GM10847 (cell line): ENCODE results near the gene AANAT.
A peak's percentile ranks its signal among the peaks of the same experiment; 100 is the strongest.

ENCODE experiments used
- POLR2A ChIP-seq: IDR thresholded peaks from 2 replicates; pipeline ENCODE4 v1.6.1; 2011; ENCODE audit not compliant: insufficient read length; ENCODE audit errors: extremely low read depth

The AANAT gene

DNA sequence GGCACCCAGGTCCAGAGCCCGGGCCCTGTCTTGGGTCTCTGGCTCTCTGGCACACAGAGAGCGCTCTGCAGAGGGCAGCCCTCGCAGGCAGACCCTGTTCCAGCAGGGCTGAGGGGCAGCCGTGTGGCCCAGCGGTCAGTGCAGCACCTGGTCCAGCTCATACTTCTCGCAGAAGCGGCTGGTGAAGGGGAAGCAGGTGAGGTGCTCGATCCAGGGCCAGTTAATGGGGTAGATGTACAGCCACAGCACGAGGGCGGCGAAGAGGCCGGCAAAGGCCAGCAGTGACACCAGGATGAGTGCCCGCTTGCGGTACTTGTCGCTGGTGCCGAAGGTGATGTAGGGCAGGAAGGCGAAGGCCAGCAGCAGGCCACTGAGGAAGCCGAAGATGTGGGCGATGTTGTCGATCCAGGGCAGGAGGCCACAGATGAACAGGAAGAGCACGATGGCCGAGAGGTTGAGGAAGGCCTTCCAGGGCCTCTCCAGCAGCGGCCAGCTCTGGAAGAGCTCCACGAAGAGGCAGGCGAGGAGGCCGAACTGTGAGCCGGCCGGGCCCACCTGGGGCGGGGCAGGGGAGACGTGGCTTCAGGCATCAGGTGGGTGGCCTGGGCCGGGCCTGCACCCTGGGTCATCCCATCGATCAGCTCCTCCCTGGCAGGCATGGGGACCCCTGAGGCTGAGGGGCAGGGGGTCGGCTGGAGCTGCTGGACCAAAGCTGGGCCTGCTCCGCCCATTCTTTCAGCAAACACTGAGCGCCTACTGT is 4.3 kb downstream of the AANAT start:
- TF ChIP-seq POLR2A, result no peak

DNA sequence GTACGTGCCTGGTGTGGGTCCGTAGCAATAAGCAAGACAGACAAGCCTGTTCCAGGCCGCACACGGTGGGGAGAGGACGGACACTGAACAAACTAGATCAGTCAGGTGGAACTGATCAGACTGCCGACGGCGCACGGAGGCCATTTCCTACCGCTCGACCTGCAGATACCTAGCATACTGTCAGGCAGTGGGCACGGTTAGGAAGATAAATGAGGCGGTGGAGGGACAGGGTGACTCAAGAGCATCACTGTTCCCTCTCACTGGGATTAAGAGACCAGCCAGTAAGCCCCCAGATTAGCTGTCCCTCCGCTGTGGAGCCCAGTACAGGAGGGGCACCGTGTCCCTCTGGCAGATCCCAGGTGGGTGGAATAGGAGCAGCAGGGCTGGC is 4.8 kb downstream of the AANAT start:
- TF ChIP-seq POLR2A, result no peak

DNA sequence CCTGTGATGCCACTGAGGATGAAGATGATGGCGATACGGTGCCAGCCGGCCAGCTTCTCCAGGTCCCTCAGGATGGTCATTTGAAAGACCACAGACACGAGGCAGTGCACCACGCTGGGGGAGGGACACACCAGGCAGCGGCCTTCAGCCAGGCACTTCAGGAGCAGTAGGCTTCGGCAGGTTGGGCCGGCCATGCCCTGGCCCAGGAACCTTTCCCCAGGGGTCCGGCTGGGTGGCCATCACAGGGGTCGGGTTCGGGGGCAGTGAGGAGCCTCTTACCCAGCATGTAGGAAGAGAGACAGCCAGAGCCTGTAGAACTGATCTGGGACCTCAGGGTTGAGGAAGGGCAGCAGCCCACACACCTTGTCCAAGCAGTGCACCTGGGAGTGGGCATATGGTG is 5.3 kb downstream of the AANAT start:
- no peak for TF ChIP-seq POLR2A

DNA sequence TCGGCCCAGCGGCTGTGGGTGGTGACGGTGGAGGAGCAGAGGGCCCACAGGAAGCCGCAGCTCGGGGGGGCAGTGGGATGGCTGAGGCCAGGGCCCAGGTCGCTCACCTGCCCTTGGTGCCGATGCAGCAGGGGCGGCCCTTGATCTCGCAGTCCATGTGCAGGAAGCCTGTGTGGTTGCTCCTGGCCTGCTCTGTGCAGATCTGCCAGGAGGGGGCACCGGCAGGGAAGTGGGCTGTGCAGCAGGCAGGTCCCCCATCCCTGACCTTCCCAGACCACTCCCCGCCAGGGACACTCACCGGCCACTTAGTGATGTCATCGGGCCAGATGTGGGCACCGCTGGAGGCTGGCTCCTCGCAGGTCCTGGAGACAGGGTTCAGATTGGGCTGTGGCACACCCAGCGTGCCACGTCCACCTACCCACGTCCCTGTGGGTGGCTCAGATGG is 6.2 kb downstream of the AANAT start:
- TF ChIP-seq POLR2A, result no peak

DNA sequence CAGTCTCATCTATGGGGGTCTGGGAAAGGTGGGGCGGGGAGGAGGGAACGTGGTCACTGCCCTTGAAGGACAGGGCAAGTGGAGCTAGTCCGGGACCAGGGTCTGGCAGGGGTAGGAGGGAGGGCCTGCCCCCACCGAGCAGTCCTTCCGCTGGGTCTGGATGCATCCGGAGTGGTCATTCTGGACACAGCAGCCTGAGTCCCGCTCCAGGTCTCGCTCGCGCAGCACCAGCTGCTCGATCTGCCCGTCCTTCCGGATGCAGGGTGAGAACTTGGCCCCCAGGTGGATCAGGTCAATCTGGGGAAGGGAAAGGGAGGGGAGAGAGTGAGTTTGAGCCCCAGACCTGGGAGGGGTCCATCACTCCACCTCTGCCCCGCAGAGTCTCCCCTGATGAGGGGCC is 6.8 kb downstream of the AANAT start:
- TF ChIP-seq POLR2A, result no peak

DNA sequence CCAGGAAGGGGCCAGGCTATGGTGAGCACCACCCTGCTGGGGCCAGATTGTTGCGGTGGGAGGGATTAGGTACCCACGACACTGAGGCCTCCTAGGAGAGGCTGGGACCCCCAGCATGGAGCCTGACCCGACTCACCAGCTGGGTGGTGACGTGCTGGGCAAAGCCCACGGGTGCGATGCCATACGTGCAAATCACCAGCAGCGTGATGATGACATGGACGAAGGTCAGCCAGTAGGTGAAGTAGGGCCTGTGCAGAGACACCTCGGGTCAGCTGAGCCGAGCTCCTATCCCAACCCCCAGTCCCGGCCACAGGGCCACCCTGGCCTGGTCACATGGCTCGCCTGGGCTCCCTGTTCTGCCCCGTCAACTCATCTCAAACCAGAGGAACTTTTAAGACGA is 7.5 kb downstream of the AANAT start:
- TF ChIP-seq POLR2A, result no peak

DNA sequence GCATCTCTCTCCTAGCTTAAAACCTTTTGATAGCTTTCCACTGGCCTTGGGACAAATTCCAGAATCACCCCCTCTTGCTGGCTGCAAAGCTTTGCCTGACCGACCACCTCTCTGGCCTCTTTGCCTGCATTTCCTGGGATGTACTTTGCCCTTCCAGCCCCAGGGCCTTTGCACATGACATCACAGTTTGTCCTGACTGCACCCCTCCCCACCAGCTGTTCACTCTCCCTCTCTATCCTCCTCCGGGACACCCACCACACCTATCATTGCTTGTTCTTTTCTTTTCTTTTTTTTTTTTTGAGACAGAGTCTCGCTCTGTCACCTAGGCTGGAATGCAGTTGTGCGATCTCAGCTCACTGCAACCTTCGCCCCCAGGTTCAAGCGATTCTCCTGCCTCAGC is 7.9 kb downstream of the AANAT start:
- TF ChIP-seq POLR2A, result no peak

DNA sequence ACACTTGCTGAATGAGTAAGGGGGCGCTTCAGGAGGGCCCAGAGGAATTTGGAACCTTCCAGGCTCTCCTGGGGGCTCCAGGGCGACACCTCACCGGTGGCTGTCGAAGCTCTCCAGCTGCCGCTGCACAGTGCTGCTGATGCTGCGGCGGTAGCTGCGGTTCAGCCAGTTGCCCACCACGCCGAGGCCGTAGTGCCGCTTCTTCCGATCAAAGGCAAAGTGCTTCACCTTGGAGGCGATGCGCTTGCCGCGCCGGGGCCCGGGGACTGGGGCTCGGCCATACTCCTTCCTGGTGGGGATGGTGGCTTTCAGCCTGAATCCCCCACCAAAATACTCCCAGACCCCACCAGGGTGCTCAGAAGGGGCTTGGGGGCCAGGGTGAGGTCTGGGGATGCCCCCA is 9.3 kb downstream of the AANAT start:
- no peak for TF ChIP-seq POLR2A

DNA sequence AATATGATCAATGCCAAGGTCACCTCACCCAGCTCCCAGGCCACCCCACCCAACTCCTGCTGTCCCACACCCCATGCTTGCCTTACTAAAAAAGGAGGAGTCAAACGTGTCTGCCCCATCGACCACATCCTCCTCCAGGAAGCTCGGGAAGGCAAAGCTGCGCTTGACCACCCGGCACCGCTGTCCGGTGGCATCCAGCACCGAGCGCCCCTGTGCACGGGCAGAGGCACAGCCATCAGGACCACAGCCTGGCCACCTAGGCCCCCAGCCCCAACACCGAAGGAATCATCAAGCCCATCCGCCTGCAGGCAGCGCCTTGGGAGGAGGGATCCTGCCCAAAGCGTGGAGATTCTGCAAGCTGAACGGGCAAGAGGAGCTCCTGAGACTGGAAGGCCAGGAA is 10.2 kb downstream of the AANAT start:
- TF ChIP-seq POLR2A, result no peak

DNA sequence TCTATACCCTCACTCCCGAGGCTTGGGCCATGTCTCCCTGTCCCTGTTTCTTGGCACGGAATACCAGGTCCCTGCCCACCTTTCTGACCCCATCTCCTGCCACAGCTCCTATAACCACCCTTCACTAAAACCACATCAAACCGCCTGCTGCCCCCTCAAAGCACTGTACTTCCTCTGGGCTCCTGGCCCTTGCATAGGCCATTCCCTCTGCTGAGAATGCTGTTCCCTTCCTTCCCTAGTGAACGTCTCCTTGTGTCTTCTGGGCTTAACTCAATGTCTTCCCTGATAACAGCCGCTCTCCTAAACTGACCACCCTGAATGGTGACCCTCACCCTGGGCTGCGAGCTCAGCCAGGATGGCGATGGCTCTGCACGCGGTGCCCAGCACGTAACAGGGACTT is 10.7 kb downstream of the AANAT start:
- TF ChIP-seq POLR2A, result no peak

DNA sequence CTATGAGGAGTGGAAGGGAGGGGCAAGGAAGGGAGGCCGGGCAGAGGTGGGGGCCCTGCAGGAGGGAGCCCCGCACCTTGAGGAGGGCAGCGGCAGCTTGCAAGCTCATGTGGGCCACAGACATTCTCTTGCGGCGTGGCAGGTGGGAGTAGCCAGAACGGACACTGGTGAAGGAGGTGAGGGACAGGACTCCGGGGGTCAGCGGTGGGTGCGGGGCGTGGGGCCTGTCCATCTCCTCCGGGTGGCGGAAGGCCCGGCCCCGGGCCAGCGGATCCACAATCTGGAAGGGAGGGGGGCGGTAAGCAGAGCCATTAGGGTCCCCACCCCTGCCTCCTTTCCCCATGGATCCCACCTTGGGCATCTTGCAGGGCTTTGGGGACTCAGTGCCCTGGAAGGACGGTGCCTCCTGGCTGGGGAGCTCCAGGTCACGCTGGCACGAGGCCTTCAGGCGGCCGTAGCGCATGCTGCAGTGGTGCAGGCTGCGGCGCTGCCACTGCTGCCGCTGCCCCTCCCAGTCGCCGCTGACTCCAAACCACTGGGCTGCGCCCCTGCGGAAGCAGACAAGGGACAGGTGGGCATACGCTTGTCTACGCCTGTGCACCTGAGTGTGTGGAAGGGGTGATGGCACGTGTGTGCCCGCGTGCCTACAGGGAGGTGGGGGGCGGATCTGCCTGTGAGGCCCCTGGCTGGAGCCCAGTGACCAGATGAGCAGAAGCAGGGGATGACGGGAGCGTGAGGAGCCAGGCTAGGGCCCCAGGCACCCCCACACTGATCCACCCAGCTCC is 11.5 kb downstream of the AANAT start:
- no peak for TF ChIP-seq POLR2A

DNA sequence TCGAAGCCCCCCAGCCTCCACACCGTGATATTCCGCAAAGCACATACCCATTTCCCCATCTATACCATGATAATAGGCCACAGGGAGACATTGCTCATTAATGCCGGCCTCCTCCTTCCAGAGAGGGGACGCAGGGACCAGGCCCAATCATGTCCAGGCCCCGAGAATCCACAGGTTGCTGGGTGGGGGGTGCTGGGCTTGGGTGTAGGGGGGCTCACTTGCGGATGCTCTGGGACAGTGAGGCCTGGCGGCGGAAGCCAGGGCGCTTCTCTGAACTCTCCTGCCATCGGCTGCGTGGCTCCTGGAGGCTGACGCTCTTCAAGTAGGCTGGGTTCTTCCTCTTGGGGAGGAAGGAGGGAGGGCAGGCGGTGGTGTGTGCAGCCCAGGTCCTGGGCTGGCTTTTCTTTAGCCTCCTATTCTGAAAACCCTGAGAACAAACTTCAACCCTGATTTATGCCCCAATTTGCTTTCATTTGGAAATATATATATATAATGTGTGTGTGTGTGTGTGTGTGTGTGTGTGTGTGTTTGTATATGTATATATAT is 12.2 kb downstream of the AANAT start:
- TF ChIP-seq POLR2A, result no peak

DNA sequence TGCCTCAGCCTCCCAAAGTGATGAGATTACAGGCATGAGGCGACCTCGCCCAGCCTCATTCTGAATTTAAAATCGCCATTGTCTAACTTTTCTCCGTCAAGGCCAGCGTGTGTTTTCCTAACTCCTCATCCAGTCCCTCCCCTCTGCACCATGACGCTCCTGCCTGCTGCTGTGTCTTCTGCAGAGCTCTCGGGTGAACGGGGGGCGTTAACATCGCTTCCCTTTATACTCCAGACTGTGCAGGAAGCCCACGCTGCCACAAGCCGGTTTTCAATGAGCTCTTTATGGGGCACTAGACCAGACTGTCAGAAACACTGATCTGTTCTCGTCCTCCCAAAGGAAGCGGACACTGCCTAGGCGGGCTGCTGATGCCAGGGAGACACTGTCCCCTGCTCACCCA is 13.2 kb downstream of the AANAT start:
- TF ChIP-seq POLR2A, result no peak

DNA sequence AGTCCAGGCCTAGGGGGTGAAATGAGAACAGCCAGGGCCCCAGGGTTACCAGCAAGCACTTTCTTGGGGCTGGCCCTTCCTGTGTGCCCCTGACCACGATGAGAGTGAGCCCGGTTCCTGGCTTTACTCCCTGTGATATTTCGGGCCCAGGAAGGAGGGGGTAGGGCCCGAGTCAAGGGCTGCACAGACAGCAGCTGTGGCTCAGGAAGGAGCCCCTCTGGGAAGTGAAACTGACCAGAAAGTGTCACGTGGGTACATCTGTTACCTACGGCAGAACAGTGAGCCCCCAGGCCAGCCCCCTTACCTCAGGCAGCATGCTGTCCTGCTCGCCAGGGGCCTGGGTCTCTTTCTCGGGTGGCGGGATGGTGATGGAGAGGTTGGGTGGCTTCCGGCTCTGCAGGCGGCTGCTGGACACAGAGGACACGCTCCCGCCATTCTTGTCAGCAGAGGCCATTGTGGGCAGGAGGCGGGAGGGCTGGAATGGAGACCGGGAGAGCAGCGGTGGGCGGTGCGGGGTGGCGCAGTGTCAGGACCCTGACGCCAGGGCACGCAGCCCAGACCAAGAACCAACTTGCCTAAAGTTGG is 13.8 kb downstream of the AANAT start:
- TF ChIP-seq POLR2A, result peak; percentile 59

DNA sequence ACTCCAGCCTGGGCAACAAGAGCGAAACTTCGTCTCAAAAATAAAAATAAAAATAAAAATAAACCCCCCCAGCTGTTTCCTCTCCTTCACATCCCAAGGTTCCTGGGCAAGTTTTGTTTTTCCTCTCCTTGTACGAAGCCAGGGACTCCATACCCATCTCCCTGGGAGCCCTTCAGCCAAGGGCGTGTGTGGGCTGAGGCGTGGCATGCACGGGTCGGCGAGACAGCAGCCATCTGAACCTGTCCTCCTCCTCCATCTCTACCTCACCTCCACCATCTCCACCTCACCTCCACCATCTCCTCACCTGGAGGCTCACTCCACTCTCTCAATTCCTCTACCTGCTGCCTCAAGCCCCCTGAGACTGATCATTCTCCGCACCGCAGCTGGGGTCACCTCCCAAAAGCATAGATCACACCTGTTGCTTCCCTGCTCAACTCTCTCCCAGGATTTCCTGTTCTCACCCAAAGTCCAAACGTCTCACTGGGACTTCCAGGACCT is 16.9 kb downstream of the AANAT start:
- TF ChIP-seq POLR2A, result no peak

DNA sequence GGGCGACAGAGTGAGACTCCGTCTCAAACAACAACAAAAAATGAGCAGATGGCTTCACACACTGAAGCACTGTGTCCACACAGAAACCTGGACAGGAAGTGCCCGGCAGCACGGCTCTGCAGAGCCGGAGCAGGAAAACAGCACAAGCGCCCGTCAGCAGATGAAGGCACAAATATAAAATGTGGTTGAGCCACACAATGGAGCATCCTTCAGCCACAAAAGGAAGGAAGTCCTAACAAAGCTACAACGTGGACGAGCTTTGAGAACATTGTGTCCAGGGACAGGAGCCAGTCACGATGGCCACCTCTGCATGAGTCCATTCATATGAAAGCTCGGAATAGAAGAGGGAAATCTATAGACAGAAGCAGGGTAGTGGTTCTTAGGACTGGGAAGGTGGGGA is 18.2 kb downstream of the AANAT start:
- TF ChIP-seq POLR2A, result no peak
